ENCODE data around the gene FOSL2. TPM values are rescaled to one million over a fixed set of nuclear protein-coding genes. Genes with fewer than 3 reads are reported as not detected.
A peak's percentile ranks its signal among the peaks of the same experiment; 100 is the strongest.

FOSL2 gene
- total and polyA plus RNA-seq, 8 donors = 10.0 to 39.1 (median 21.1) TPM

- Histone ChIP-seq H3K36me3 (no peaks in the 10 kb centered on the region), H3K27ac (peak overlapping the region; percentile 94 to 100 (median 100)), H3K27me3 (no peaks in the 10 kb centered on the region), H3K4me1 (peaks cover 0 to 7% (median 0%) of the 10 kb centered on the region in 3 donors), H3K4me3 (peak overlapping the region; percentile 55 to 87 (median 74)), H3K9me3 (no peaks in the 10 kb centered on the region)
- intact Hi-C loops (cut with DNase I) = no loop called here
- peak; percentile 78 to 89 (median 87) for DNase-seq
- FAIRE-seq = no peak
- peak; percentile 2 to 44 (median 26) for ATAC-seq
- peak in 1 of 4 donors; percentile 11 for TF ChIP-seq CTCF (IDR thresholded peaks at IDR 0.05)
- WGBS, 2 donors = 0% methylated on average over 28 to 45 of the region's 45 CpGs
Observed at GRCh38 chr2:28390241-28390745, 2.4 kb upstream of the FOSL2 start.

GRCh38 chr2:28390746-28391563 is 1.7 kb upstream of the FOSL2 start:
- peak; percentile 72 to 88 (median 76) for DNase-seq

GRCh38 chr2:28391564-28392296 is 928 bp upstream of the FOSL2 start:
- no peaks in the 10 kb centered on the region for H3K27me3 ChIP-seq
- H3K4me1 ChIP-seq = peaks cover 0 to 10% (median 7%) of the 10 kb centered on the region in 3 donors
- H3K27ac ChIP-seq = peak overlapping the region; percentile 94 to 100 (median 100)
- no peaks in the 10 kb centered on the region for H3K9me3 ChIP-seq
- WGBS, 2 donors = 0 to 1% methylated on average over 69 to 70 of the region's 70 CpGs
- no peak for TF ChIP-seq CTCF (IDR thresholded peaks at IDR 0.05)
- ATAC-seq (peak; percentile 26 to 38 (median 34)), DNase-seq (peak; percentile 80 to 89 (median 86)), FAIRE-seq (no peak)
- intact Hi-C loops (cut with DNase I) = no loop called here
- H3K4me3 ChIP-seq = peak overlapping the region; percentile 55 to 87 (median 74)
- H3K36me3 ChIP-seq = no peaks in the 10 kb centered on the region

More at GRCh38 chr2:28390746-28391563, 1.7 kb upstream of the FOSL2 start:
- intact Hi-C loops (cut with DNase I) = no loop called here
- ATAC-seq (peak; percentile 4 to 22 (median 10)), FAIRE-seq (no peak)
- H3K9me3 ChIP-seq = no peaks in the 10 kb centered on the region
- no peaks in the 10 kb centered on the region for H3K36me3 ChIP-seq
- no peaks in the 10 kb centered on the region for H3K27me3 ChIP-seq
- WGBS, 2 donors = 0 to 1% methylated on average over 49 of the region's 49 CpGs
- no peak for TF ChIP-seq CTCF (IDR thresholded peaks at IDR 0.05)
- H3K4me3 ChIP-seq = peak overlapping the region; percentile 55 to 87 (median 74)
- H3K4me1 ChIP-seq = peaks cover 0 to 7% (median 5%) of the 10 kb centered on the region in 3 donors
- peak overlapping the region; percentile 94 to 100 (median 100) for H3K27ac ChIP-seq

GRCh38 chr2:28393114-28393836 is 617 bp downstream of the FOSL2 start:
- no peak for TF ChIP-seq CTCF (IDR thresholded peaks at IDR 0.05)
- Histone ChIP-seq H3K4me1 (peaks cover 0 to 21% (median 19%) of the 10 kb centered on the region in 3 donors), H3K27ac (peak overlapping the region; percentile 94 to 100 (median 100)), H3K36me3 (no peaks in the 10 kb centered on the region), H3K4me3 (peak overlapping the region; percentile 66 to 87 (median 77)), H3K9me3 (no peaks in the 10 kb centered on the region), H3K27me3 (no peaks in the 10 kb centered on the region)
- 0 to 1% methylated on average over 69 to 81 of the region's 81 CpGs for WGBS, 2 donors
- peak; percentile 72 to 88 (median 76) for DNase-seq
- intact Hi-C loops (cut with DNase I) = no loop called here
- FAIRE-seq = no peak
- ATAC-seq = peak; percentile 2 to 29 (median 15)

All from pancreas (tissue), 10 donors.